B cell (primary cell): Measurements from ENCODE around the gene RASA3. TPM values are rescaled to one million over a fixed set of nuclear protein-coding genes. Genes with fewer than 3 reads are reported as not detected.

ENCODE experiments used
- ATAC-seq: fragments of 200-7000 bp; cut with Tn5 transposase; one replicate; pipeline ENCODE4 v1.10.0; 2021; ENCODE audit warnings: low read depth, mild to moderate bottlenecking, moderate number of reproducible peaks, moderate library complexity
- CTCF ChIA-PET: fragments of 350-600 bp; sonication (Branson Sonifier 250); formaldehyde crosslinking; loops from one replicate; lab custom pipeline; 2021; ENCODE audit warnings: antibody characterized with exemption, inconsistent platforms; lab: Charles Lee
- POLR2A ChIA-PET: fragments of 350-600 bp; sonication (Branson Sonifier 250); formaldehyde crosslinking; loops from one replicate; lab custom pipeline; 2021; ENCODE audit warnings: antibody characterized with exemption; lab: Charles Lee
- DNase-seq: peaks from one replicate; pipeline ENCODE4 v3.0.0; 2013
- H2AFZ ChIP-seq: 2 replicates; pipeline ENCODE4 v1.6.1; 2012; ENCODE audit warnings: mild to moderate bottlenecking, low read depth, low read length; ENCODE audit not compliant: insufficient read depth, poor library complexity, severe bottlenecking
- H3K27ac ChIP-seq, 2 donors: 1 replicate in 1 of 2; 2 replicates in 1 of 2; pipeline ENCODE4 v1.5.1; 2012 to 2013; ENCODE audit warnings: low read length in 2 of 2, mild to moderate bottlenecking in 2 of 2, moderate library complexity in 1 of 2
- H3K27me3 ChIP-seq, 4 experiments: fragments of 200-600 bp in 1 of 4; sonication (generic) in 1 of 4; replicated peaks in 1 of 4; 1 replicate in 2 of 4; 2 replicates in 2 of 4; pipeline versions ENCODE4 v1.6.1 to v1.7.0; 2013 to 2016; ENCODE audit warnings: low read length in 3 of 4, mild to moderate bottlenecking in 2 of 4, mixed read lengths in 1 of 4, moderate library complexity in 1 of 4; ENCODE audit not compliant: insufficient read depth in 4 of 4, control insufficient read depth in 3 of 4; ENCODE audit errors: control extremely low read depth in 1 of 4
- H3K36me3 ChIP-seq, 2 experiments: replicated peaks in 1 of 2; 1 replicate in 1 of 2; 2 replicates in 1 of 2; pipeline versions ENCODE4 v1.6.1 to v1.7.1; 2013; ENCODE audit warnings: low read length in 1 of 2; ENCODE audit not compliant: insufficient read depth in 2 of 2, control insufficient read depth in 1 of 2; ENCODE audit errors: control extremely low read depth in 1 of 2, extremely low read depth in 1 of 2
- H3K4me1 ChIP-seq, 2 donors: fragments of 200-600 bp in 1 of 2; sonication (generic) in 1 of 2; 1 replicate in 1 of 2; 2 replicates in 1 of 2; pipeline versions ENCODE4 v1.5.1 to v1.6.1; 2013 to 2017; ENCODE audit warnings: low read length in 2 of 2; ENCODE audit not compliant: control insufficient read depth in 2 of 2, insufficient read depth in 2 of 2
- H3K4me2 ChIP-seq: replicated peaks from 2 replicates; pipeline ENCODE3; 2012; ENCODE audit warnings: mild to moderate bottlenecking, low read depth, low read length; ENCODE audit not compliant: poor library complexity, severe bottlenecking
- H3K4me3 ChIP-seq, 5 experiments: fragments of 200-600 bp in 1 of 5; sonication (generic) in 1 of 5; 1 replicate in 3 of 5; 2 replicates in 2 of 5; pipeline versions ENCODE4 v1.5.1 to v1.7.0; 2011 to 2016; ENCODE audit warnings: low read length in 4 of 5, mild to moderate bottlenecking in 4 of 5, low read depth in 2 of 5, control low read depth in 1 of 5, moderate library complexity in 1 of 5; ENCODE audit not compliant: insufficient read depth in 1 of 5; ENCODE audit errors: control extremely low read depth in 1 of 5, extremely low read depth in 1 of 5
- H3K79me2 ChIP-seq: fragments of 200-600 bp; sonication (generic); one replicate; pipeline ENCODE4 v1.6.0; 2016; ENCODE audit warnings: low read length; ENCODE audit not compliant: control insufficient read depth, insufficient read depth
- H3K9ac ChIP-seq: fragments of 200-600 bp; sonication (generic); 2 replicates; pipeline ENCODE4 v1.6.1; 2017; ENCODE audit warnings: mild to moderate bottlenecking, low read length, moderate library complexity
- H3K9me3 ChIP-seq, 3 donors: one replicate each; pipeline versions ENCODE4 v1.6.1 to v1.7.1; 2013; ENCODE audit warnings: low read length in 2 of 3; ENCODE audit not compliant: control insufficient read depth in 2 of 3, insufficient read depth in 1 of 3; ENCODE audit errors: control extremely low read depth in 1 of 3
- H4K20me1 ChIP-seq: 2 replicates; pipeline ENCODE4 v1.6.0; 2012; ENCODE audit warnings: mild to moderate bottlenecking, low read length; ENCODE audit not compliant: insufficient read depth, control insufficient read depth, poor library complexity, severe bottlenecking
- H3K27ac Mint-ChIP-seq: one replicate; pipeline ENCODE4 v1.8.0; 2021; ENCODE audit warnings: mixed read lengths
- H3K27me3 Mint-ChIP-seq: one replicate; pipeline ENCODE4 v1.8.0; 2021; ENCODE audit warnings: mixed read lengths
- H3K4me1 Mint-ChIP-seq: one replicate; pipeline ENCODE4 v1.8.0; 2021; ENCODE audit warnings: mixed read lengths
- H3K4me3 Mint-ChIP-seq: one replicate; pipeline ENCODE4 v1.8.0; 2021; ENCODE audit warnings: mixed read lengths
- H3K9me3 Mint-ChIP-seq: one replicate; pipeline ENCODE4 v1.8.0; 2022; ENCODE audit warnings: mixed read lengths; ENCODE audit not compliant: insufficient read depth
- EZH2 ChIP-seq: IDR thresholded peaks from 2 replicates; pipeline ENCODE4 v1.6.1; 2012; ENCODE audit warnings: borderline replicate concordance, low read depth, mild to moderate bottlenecking, moderate library complexity, low read length; ENCODE audit not compliant: insufficient read depth, poor library complexity, severe bottlenecking
- WGBS: methylation state at CpG from one replicate; pipeline ENCODE4 v1.1.5; 2013; ENCODE audit warnings: missing lambda C conversion rate; ENCODE audit not compliant: insufficient coverage; 5-methylcytosine and 5-hydroxymethylcytosine counted together
- intact Hi-C: fragments of 100-400 bp; cut with micrococcal nuclease; formaldehyde crosslinking; loops from one replicate; pipeline ENCODE4 v1.10.0; 2022
- polyA plus RNA-seq: library from polyadenylated mRNA; depleted of rRNA; stranded (reverse); fragments of >200 nt; gene quantifications from 2 replicates; pipeline ENCODE4 v1.2.3, GENCODE V29; 2012
- total RNA-seq, 2 donors: library from RNA; stranded (reverse); fragments of 120-200 nt in 1 of 2; gene quantifications; 1 replicate in 1 of 2; 2 replicates in 1 of 2; pipeline versions ENCODE4 v1.2.3 to v1.2.4, GENCODE V29; 2013 to 2022
- TF ChIP-seq, protein P1 (sequence below): fragments of 200-600 bp; IDR thresholded peaks from one replicate; pipeline ENCODE4 v1.8.0; 2022; ENCODE audit warnings: antibody characterized with exemption, mild to moderate bottlenecking

Gene RASA3
- total and polyA plus RNA-seq, 2 donors (not counting 1 experiment from before 2014, with no cell fraction given), result 54.2 to 87.4 TPM

DNA sequence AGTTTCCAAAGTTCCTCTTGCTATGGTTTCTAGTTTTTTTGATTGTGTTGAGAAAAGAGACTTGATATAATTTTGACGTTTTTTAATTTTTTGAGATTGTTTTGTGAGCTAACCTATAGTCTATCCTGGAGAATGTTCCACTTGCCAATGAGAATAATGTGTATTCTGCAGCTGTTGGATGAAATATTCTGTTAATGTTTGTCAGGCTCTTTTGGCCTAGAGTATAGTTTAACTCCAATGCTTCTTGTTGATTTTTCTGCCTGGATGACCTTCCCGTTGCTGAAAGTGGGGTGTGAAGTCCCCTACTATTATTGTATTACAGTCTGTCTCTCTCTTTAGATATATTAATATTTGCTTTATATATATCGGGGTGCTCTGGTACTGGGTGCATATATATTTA is 40.0 kb downstream of the RASA3 start:
- no peak for ATAC-seq
- Histone ChIP-seq H3K4me2 (no peak overlapping the region), H3K4me3 (no peak overlapping the region), H2AFZ (no peak overlapping the region), H3K9me3 (peaks cover 4 to 31% (median 10%) of the 10 kb centered on the region in 3 donors), H3K9ac (no peak overlapping the region), H3K27ac (no peak overlapping the region), H3K36me3 (peaks cover 0 to 5% of the 10 kb centered on the region in 2 experiments), H3K79me2 (peaks cover 98% of the 10 kb centered on the region), H3K27me3 (no peaks in the 10 kb centered on the region), H3K4me1 (peaks cover 12 to 18% of the 10 kb centered on the region in 2 donors), H4K20me1 (peaks cover 87% of the 10 kb centered on the region)
- no peak for DNase-seq
- no peak overlapping the region for H3K4me3 Mint-ChIP-seq
- peaks cover 45% of the 10 kb centered on the region for H3K4me1 Mint-ChIP-seq
- peaks cover 16% of the 10 kb centered on the region for H3K9me3 Mint-ChIP-seq
- TF ChIP-seq EZH2, result no peak
- TF ChIP-seq, protein P1, sequence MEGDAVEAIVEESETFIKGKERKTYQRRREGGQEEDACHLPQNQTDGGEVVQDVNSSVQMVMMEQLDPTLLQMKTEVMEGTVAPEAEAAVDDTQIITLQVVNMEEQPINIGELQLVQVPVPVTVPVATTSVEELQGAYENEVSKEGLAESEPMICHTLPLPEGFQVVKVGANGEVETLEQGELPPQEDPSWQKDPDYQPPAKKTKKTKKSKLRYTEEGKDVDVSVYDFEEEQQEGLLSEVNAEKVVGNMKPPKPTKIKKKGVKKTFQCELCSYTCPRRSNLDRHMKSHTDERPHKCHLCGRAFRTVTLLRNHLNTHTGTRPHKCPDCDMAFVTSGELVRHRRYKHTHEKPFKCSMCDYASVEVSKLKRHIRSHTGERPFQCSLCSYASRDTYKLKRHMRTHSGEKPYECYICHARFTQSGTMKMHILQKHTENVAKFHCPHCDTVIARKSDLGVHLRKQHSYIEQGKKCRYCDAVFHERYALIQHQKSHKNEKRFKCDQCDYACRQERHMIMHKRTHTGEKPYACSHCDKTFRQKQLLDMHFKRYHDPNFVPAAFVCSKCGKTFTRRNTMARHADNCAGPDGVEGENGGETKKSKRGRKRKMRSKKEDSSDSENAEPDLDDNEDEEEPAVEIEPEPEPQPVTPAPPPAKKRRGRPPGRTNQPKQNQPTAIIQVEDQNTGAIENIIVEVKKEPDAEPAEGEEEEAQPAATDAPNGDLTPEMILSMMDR, result no peak
- ChIA-PET CTCF (no interaction called here), POLR2A (no interaction called here)
- WGBS, result no CpG with 5 or more reads among the region's 3 CpGs
- H3K27ac Mint-ChIP-seq, result no peak overlapping the region
- intact Hi-C loops, result no loop called here
- no peaks in the 10 kb centered on the region for H3K27me3 Mint-ChIP-seq

DNA sequence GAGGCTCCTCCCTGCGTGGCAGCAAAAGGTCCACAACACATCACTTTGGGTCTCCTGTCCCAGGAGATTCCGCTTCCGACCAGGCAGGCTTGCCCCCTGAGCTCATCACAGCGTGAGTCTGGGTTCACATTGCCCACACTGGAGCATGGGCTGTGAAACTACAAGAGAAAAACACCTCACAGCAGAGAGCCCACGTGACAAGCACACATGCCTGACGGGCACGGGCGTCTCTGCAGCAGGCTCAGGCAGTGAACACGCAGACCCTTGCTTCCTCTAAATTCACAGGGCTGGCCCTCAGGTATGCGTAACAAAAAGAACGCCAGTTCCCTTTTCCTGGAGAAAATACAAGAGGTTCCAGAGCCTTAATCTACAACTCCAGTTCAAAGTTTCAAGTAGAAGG is 41.9 kb downstream of the RASA3 start:
- Histone ChIP-seq H3K79me2 (peaks cover 83% of the 10 kb centered on the region), H3K4me2 (peak overlapping the region; percentile 41), H3K4me1 (peaks cover 10 to 12% of the 10 kb centered on the region in 2 donors), H3K27ac (peak overlapping the region in 1 of 2 donors; percentile 52), H3K9ac (no peak overlapping the region), H4K20me1 (peaks cover 71% of the 10 kb centered on the region), H3K36me3 (no peaks in the 10 kb centered on the region), H3K9me3 (peaks cover 6 to 31% (median 10%) of the 10 kb centered on the region in 3 donors), H2AFZ (no peak overlapping the region), H3K4me3 (no peak overlapping the region), H3K27me3 (no peaks in the 10 kb centered on the region)
- WGBS, result 78% methylated on average over 9 of the region's 11 CpGs
- H3K27ac Mint-ChIP-seq, result peak overlapping the region; percentile 83
- H3K4me1 Mint-ChIP-seq, result peaks cover 26% of the 10 kb centered on the region
- no peaks in the 10 kb centered on the region for H3K27me3 Mint-ChIP-seq
- ChIA-PET POLR2A (no interaction called here), CTCF (no interaction called here)
- H3K4me3 Mint-ChIP-seq, result peak overlapping the region; percentile 52
- intact Hi-C loops, result no loop called here
- peak; percentile 85 for ATAC-seq
- TF ChIP-seq, protein P1, result no peak
- TF ChIP-seq EZH2, result no peak
- peaks cover 16% of the 10 kb centered on the region for H3K9me3 Mint-ChIP-seq
- DNase-seq, result peak; percentile 66
